ENCODE measurements around the gene ZNF638.
"Not testable (repeated sequence)": the region's sequence is repeated elsewhere in the genome, so short reads cannot be mapped to it uniquely, and the experiment has no call there.

ZNF638 gene

DNA sequence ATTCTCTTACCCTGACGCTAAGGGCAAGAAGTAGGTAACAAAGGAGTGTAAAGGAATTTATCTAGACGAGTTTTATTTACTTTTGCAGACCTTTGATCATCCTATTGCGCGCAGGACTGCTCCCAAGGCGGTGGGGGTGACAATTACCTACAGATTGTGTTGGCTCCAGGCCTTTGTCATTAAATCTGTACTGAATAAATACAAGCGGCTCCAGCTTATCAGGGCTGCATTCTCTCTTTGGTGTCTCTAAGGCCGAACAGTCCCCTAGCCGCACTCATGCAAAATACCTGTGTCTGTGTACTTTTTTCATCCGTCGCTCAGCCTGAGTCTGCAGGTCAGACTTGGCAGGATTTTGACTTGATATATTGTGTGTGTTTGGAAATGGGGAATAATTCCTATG is 63.9 kb downstream of the ZNF638 start:
- TF ChIP-seq, protein P1, sequence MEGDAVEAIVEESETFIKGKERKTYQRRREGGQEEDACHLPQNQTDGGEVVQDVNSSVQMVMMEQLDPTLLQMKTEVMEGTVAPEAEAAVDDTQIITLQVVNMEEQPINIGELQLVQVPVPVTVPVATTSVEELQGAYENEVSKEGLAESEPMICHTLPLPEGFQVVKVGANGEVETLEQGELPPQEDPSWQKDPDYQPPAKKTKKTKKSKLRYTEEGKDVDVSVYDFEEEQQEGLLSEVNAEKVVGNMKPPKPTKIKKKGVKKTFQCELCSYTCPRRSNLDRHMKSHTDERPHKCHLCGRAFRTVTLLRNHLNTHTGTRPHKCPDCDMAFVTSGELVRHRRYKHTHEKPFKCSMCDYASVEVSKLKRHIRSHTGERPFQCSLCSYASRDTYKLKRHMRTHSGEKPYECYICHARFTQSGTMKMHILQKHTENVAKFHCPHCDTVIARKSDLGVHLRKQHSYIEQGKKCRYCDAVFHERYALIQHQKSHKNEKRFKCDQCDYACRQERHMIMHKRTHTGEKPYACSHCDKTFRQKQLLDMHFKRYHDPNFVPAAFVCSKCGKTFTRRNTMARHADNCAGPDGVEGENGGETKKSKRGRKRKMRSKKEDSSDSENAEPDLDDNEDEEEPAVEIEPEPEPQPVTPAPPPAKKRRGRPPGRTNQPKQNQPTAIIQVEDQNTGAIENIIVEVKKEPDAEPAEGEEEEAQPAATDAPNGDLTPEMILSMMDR (IDR thresholded peaks at IDR 0.05; ENCODE audit: control extremely low read depth, extremely low read depth, low read depth, missing control alignments), result no peak
- DNase-seq (ENCODE audit: extremely low spot score), result no peak
- POLR2A ChIA-PET, result no interaction called here
- CTCF ChIA-PET, result no interaction called here

DNA sequence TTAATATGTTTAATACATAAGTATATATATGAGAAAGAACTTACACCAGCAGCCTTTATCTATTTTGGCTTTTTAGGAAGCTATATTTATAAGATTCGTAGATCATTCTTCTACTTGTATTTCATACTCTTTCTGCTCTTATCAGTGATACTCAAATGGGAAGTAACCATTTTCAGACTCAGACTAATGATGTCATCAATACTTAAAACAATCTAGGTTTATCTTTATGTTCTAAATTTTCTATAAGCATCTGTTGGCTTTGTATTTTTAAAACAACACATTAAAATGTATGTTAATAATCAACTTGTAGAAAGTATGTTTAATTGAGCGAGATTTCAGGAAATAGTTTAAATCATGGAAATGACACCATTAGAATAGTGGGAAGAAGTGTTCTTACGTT is 70.8 kb downstream of the ZNF638 start:
- POLR2A ChIA-PET, result no interaction called here
- CTCF ChIA-PET, result no interaction called here
- TF ChIP-seq, protein P1 (IDR thresholded peaks at IDR 0.05; ENCODE audit: control extremely low read depth, extremely low read depth, low read depth, missing control alignments), result no peak
- DNase-seq (ENCODE audit: extremely low spot score), result no peak

DNA sequence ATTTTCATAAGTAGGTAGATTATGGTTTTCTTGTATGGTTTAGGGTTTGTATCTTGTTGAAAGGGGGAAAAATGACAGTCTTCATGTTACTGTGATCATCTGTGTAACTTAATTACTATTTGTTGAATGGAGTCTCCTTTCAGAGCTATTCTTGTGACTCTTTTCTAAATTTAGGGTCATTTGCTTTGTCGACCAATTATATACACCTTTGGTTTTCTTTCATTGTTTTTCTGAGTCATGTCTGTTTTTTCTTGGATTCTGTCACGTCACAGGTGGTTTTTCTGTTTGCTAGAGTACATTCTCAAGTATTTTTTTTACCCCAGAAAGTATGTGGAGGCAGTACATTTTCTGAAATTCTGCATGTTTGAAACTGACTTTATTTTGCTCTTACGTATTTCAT is 78.0 kb downstream of the ZNF638 start:
- ChIA-PET POLR2A (no interaction called here), CTCF (interaction anchor here (1.1 kb wide), 1 partner anchor 21 kb away, joined by 5 read pairs; no protein-coding TSS in a partner anchor)
- DNase-seq (ENCODE audit: extremely low spot score), result no peak
- TF ChIP-seq, protein P1 (IDR thresholded peaks at IDR 0.05; ENCODE audit: control extremely low read depth, extremely low read depth, low read depth, missing control alignments), result no peak

DNA sequence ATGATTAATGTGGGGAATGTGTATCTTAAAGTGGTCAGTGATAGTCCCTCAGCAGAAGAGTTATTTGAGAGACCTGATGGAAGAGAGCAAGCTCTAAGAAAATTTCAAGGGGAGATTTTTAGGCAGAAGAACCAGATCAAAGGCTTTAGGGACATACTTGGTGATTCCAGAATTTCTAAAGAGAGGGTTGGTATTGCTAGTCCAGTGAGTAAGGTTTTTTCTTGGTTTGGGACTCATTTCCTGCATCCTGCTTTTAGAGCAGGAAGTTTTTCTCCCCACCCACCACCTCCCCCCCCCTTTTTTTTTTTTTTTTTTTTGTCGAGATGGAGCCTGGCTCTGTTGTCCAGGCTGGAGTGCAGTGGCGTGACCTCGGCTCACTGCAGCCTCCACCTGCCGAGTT is 79.1 kb downstream of the ZNF638 start:
- ChIA-PET POLR2A (no interaction called here), CTCF (no interaction called here)
- TF ChIP-seq, protein P1 (IDR thresholded peaks at IDR 0.05; ENCODE audit: control extremely low read depth, extremely low read depth, low read depth, missing control alignments), result no peak
- no peak for DNase-seq (ENCODE audit: extremely low spot score)

DNA sequence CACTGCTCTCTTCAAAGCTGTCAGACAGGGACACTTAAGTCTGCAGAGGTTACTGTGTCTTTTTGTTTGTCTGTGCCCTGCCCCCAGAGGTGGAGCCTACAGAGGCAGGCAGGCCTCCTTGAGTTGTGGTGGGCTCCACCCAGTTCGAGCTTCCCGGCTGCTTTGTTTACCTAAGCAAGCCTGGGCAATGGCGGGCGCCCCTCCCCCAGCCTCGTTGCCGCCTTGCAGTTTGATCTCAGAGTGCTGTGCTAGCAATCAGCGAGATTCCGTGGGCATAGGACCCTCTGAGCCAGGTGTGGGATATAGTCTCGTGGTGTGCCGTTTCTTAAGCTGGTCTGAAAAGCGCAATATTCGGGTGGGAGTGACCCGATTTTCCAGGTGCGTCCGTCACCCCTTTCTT is 85.3 kb downstream of the ZNF638 start:
- DNase-seq (ENCODE audit: extremely low spot score); CTCF ChIA-PET: not testable (repeated sequence)

DNA sequence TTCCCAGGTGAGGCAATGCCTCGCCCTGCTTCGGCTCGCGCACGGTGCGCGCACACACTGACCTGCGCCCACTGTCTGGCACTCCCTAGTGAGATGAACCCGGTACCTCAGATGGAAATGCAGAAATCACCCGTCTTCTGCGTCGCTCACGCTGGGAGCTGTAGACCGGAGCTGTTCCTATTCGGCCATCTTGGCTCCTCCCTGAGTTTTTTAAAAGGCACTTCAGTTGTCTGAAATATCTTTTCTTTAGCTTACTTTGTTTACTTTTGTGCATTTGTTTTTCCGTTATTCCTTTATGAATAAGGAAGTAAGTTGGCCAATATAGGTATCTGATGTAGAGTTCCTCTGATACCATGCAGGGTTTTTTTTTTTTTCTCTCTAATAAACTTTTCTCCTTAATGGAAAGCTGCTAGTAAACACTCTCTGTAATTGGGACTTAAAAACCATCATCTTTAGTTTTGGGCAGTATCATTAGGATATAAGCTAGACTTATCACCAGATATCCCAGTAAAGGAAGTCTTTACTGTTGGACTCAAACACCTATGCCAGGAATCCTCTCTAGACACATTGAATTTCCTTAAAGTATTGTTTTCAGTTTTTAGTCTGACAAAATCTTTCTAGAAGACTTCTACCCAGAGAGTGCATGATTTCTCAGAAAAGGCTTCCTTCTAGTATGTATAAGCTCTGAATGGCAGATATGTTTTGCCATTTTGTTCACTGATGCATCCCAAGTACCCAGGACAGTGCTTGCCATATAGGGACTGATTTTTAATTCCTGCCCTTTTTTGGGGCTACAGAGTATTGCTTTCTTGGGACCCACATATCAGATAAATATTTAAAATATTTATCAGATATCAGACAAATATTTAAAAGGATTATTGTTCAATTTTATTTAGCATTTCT is 86.0 kb downstream of the ZNF638 start:
- CTCF ChIA-PET, result interaction anchor here (0.9 to 1.3 kb wide), 2 partner anchors 12 to 86 kb away, joined by 3 read pairs; partner anchors contain the start of gene ZNF638
- POLR2A ChIA-PET, result no interaction called here
- TF ChIP-seq, protein P1 (IDR thresholded peaks at IDR 0.05; ENCODE audit: control extremely low read depth, extremely low read depth, low read depth, missing control alignments), result no peak
- no peak for DNase-seq (ENCODE audit: extremely low spot score)

More for the DNA sequence above, 85.3 kb downstream of the ZNF638 start:
- POLR2A ChIA-PET, result not testable (repeated sequence)

DNA sequence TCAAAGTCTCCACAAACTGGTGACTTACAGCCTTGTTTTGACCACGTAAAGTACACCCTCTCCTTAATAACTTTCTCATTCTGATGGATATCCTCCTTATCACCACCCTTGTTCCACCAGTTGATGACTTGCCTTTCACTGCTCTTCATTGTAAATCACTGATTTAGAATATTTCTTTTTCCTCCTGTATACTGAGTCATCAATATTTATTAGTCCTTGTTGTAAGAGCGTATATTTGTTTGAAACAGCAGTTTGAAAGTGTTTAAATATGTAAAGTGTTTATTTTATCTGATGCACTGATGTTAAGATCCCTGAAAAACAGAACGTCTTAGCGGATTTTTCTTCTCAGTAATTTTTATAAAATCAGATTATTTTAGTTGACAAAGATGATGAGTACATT is 87.6 kb downstream of the ZNF638 start:
- TF ChIP-seq, protein P1 (IDR thresholded peaks at IDR 0.05; ENCODE audit: control extremely low read depth, extremely low read depth, low read depth, missing control alignments), result no peak
- CTCF ChIA-PET, result interaction anchor here (1.0 to 1.1 kb wide), 2 partner anchors 43 to 119 kb away, joined by 3 read pairs; no protein-coding TSS in a partner anchor
- POLR2A ChIA-PET, result interaction anchor here (0.7 kb wide), 1 partner anchor 50 kb away, joined by 5 read pairs; no protein-coding TSS in a partner anchor
- no peak for DNase-seq (ENCODE audit: extremely low spot score)
